Activated CD8-positive, alpha-beta memory T cell treated with anti-CD3 and anti-CD28 coated beads, Interleukin-2, amount 50 U/mL, for 48 hours (primary cell): Measurements from ENCODE around the gene HLA-DQB1.
A peak's percentile ranks its signal among the peaks of the same experiment; 100 is the strongest.
"Not testable (repeated sequence)": the region's sequence is repeated elsewhere in the genome, so short reads cannot be mapped to it uniquely, and the experiment has no call there.

Experiments
- DNase-seq: peaks from one replicate; pipeline ENCODE4 v3.0.0-alpha.2; 2020

HLA-DQB1 gene

DNA sequence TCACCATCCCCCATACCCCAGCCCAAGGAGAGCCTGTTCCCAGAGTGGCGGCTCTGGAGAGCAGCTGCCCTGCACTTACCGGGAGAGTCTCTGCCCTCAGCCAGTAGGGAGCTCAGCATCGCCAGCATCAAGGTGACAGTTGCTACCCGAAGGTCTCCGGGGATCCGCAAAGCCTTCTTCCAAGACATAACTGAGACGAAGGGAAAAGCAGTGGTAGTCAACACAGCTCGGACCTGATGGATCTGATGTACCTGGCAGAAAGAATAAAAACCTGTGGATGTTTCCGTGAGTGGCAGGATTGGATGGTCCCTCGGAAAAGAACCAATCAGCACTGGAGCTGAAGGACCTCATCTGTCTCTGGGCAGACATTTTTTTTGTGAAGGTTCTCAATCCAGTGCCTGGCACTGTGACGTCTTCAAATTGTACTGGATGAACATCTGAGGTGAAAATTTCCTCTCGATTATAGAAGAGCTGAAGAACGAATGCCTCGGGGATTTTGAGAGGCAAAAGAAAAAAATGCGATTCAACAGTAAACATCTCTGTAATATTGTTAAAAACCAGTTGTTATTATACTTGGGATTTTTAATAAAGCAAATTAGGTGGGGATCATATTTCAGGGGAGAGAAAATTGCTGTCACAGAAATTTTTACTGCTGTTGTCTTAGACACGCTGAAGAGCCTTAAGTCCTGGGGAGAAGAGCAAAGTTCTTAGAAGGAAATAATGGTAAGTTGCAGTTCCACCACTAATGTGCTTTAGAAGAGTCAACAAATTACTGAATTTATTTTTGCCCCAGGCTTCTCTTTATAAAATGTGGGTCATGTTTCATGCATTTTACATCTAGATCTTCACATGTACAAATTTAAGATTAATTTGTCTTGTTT lies at the start of gene HLA-DQB1:
Gene HLA-DQB1, minus strand, starts transcription at position 238 of the 881 bp plus-strand sequence. Its CDS starts 50 bp downstream, at position 188.
- peak; percentile 56 for DNase-seq

DNA sequence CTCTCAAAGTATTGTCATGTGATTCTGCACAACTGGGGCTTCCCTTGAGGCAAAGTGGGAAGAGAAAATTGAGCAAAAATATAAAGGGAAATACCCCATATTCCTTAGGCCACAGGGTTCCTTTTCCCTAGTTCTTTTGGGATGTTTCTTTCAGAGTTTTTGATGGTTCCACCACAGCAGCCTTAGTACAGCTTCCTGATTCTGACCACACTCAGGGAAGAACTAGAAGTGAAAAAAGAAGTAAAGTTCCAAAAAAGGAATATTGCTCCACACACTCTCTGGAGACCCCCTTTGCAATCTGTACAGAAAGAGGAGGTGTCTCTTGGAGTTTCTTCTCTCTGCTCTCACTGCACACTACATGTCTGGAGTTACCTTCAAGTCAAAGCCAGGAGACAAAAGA lies 46.8 kb upstream of the HLA-DQB1 start:
- DNase-seq, result no peak

DNA sequence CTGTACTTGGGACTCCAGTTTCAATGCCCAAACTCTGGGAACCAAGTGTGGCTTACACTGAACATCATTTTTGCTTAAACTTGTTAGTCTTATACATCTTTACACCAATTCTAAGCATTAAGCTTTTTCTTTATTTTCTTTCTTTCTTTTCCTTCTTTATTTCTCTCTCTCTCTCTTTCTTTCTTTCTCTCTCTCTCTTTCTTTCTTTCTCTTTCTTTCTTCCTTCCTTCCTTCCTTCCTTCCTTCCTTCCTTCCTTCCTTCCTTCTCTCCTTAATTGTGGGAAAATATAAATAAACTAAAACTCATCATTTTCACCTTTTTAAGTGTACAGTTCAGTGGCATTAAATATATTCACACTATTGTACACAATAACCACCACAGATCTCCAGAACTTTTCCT lies 43.2 kb upstream of the HLA-DQB1 start:
- DNase-seq, result no peak

DNA sequence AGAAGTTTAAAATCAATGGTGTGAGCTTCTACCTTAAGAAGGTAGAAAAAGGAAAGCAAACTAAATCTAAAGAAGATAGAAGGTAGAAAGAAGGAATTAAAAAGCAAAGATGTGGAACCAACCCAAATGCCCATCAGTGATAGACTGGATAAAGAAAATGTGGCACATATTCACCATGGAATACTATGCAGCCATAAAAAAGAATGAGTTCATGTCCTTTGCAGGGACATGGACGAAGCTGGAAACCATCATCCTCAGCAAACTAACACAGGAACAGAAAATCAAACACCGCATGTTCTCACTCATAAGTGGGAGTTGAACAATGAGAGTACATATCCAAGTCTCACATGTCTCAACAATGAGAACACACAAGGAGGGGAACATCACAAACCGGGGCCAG lies 38.7 kb upstream of the HLA-DQB1 start:
- not testable (repeated sequence) for DNase-seq

DNA sequence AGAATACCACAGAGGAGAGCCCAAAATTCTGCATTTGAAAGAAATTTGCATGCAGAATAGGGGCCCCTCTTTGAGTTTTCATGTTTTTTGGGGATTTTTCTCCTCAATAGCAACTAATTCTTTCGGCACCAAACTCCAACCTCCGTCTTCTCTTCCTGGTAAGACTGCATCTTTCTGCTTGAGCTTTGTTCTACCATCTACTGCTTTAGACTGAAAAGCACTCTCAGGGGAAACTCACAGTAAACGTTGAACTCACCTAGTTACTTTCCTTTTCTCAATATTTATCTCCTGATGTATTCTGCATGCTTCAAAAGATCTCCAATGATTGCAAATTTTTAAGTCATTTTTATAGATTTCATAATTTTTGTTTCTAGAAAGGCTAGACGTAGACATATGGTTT lies 36.9 kb upstream of the HLA-DQB1 start:
- no peak for DNase-seq

DNA sequence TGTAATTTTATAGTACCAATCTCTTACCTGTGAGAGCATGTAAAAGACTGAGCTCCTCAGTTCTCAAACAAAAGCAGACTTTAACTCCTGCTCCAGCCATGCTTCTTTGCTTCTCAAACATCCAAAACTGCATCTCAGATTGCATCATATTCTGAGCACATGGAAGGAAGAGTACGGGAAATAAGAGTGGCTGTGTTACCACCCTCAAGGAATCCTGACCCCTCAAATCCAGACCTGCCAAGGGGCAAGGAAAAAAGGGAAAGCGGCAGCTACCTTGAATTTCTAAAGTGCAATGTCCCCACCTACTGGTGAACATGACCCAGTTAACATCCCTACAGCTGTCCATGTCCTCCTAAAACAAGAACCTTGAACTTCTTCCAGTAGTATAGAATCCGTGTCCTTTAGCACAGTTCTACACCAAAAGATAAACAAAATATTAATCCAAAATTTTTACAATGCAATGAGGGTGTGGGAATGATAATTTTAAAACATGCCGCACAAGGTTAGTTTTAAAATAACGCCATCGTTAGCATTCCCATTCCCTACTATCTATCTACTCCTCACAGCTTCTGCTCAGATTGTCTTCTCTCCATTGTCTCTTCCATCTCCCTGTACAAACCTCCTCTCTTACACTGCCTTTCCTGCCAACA lies 34.1 kb upstream of the HLA-DQB1 start:
- DNase-seq, result no peak

DNA sequence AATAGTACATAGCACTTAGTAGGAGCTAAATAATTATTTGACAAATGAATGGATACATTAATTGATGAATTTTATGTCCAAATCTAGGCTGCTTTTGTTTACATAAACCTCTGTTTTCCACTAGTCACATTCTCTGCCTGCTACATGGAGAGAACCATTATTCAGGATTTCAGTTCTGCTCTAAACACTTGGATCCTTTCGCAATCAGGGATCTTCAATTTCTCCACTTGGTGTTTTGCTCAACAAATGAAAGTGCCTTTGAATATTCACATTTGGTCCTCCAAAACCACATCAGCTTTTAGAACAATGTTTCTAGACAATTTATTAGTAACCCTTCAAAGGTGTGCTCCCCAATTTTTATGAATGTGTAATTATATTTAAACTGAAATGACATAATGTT lies 30.6 kb upstream of the HLA-DQB1 start:
- no peak for DNase-seq

DNA sequence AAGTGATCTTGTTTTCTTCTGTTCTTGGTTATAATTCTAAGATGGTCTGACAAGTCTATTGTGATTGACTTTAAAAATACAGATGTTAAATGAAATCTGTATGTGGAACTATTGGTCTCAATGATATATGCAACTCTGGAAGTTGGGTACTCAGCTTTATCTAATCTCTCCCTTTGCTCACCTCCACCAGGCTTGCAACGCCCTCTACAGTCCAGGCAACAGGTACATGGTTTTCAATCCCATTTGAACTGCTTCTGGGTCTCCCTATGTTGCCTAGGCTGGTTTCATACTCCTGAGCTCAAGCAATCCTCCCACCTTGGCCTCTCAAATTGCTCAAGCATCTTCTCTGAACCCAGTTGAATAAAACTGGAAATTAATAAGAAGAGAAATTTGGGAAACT lies 25.6 kb upstream of the HLA-DQB1 start:
- no peak for DNase-seq

DNA sequence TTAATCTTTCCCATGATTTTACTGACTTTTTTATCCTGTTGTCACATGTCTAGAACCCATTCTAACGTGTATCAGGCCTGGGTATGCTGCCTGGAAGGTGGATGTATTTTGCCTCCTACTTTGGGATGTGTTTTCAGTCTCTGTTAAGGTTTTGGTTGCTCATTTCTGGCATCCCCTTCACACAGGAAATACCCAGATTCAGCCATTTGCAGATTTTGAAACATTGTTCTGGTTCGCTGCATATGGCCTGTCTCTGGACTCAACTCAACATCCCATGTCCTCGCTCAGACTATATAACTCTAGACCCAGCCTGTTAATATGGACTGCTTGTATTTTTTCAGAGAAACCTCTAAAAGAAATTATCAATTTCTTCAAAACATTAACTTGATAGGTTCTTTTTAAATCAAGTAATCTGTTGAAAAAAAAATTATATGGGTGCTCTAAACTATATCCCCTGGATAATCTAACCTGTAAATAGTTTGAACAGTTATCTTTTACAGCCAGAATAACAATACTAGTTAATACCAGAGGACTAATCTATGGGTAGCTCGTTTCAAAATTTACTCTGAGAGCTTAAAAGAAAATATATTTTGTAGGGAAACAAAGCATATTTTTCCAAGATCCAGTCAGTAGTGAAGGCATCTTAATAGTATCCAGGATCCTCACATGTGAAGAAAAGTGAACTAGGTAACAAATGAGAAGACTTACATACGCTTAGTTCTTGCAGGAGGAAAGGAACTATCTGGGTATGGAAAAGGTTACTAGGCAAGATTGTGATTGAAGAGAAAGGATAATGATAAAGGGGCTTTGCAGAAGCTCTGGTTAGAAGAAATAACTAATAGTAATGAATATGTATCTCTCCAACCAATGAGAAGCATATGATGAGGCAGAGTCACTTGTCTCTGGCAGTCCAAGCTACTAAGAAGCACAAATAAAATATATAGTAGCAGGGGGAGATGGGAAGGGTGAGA lies 23.4 kb upstream of the HLA-DQB1 start:
- DNase-seq, result no peak

DNA sequence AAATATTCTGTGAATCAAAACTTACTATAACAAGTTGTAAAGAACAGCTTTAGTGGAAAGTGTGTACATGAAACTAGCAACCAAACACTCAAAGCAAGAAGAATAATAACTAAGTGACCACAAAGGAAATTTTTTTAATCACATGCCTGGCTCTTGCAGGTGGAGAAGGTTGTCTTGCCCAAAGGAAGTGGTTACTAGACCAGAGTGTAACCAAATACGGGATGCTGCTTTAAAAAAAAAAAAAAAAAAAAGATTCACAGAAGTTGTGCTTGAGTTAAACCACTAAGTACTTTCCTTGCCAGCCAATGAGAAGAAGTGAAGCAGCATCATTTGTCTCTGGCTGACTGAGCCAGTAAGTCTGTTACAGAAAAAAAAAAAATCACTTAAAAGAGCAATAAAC lies 19.1 kb upstream of the HLA-DQB1 start:
- no peak for DNase-seq

DNA sequence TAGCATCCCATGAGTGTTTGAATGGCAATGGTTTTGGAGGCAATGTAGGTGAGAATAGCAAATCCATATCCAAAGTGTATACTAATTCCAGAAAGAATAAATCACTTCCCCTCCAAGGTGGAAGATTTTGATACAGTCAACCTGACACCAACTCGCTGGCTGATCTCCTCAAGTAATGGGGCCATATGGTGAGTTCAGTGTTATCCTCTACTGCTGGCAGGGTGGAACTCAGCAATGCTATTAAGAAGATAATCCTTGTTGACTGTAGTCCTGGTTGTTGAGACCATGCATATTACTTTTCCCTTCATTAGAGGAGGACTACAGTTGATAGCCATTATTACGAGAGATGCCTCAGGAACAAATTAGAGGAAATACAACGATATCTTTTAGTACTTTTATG lies 17.8 kb upstream of the HLA-DQB1 start:
- no peak for DNase-seq

DNA sequence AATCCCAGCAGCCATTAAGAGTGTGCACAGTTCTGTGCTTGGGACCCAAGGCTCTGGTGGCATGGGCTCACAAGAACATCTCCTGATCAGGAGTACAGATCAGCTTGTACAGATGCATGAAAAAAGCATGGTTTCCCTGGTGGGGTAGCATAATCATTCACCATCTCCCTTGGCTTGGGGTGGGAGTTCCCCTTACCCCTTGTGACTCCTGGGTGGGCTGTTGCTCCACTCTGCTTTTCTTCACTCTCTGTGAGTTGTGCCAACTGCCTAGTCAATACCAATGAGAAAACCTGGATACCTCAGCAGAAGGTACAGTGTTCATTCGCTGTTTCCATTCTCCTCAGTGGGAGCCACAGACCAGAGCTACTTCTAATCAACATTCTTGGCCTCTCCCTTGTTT lies 13.6 kb upstream of the HLA-DQB1 start:
- DNase-seq, result no peak

DNA sequence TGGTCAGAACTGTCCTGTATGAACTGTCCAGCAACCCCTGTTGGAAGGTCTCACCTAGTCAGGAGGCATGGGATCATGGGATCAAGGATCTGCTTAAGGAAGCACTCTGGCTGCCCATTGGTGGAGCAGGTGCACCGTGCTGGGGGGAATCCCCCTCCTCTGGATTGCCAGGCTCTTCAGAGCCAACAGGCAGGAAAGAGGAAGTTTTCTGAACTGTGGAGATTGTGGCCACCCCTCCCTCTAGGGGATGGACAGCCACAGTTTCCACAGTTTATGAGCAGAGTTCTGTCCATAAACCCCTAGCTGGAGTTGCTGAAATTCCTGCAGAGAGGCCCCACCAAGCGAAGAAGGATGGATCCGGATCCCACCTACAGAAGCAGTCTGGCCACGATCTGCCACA lies 13.0 kb upstream of the HLA-DQB1 start:
- no peak for DNase-seq

DNA sequence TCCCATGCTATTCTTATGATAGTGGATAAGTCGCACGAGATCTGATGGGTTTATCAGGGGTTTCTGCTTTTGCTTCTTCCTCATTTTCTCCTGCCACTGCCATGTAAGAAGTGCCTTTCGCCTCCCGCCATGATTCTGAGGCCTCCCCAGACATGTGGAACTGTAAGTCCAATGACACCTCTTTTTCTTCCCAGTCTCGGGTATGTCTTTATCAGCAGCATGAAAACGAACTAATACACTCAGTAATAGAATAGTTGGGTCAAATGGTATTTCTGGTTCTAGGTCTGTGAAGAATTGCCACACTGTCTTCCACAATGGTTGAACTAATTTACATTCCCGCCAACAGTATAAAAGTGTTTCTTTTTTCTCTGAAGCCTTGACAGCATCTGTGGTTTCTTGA lies 7.7 kb upstream of the HLA-DQB1 start:
- not testable (repeated sequence) for DNase-seq

DNA sequence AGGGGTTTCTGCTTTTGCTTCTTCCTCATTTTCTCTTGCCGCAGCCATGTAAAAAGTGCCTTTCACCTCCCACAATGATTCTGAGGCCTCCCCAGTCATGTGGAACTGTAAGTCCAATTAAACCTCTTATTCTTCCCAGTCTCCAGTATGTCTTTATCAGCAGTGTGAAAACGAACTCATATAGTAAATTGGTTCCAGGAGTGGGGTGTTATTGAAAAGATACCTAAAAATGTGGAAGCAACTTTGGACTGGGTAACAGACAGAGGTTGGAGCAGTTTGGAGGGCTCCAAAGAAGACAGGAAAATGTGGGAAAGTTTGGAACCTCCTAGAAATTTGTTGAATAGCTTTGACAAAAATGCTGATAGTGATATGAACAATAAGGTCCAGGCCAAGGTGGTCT lies 5.5 kb upstream of the HLA-DQB1 start:
- DNase-seq, result not testable (repeated sequence)

DNA sequence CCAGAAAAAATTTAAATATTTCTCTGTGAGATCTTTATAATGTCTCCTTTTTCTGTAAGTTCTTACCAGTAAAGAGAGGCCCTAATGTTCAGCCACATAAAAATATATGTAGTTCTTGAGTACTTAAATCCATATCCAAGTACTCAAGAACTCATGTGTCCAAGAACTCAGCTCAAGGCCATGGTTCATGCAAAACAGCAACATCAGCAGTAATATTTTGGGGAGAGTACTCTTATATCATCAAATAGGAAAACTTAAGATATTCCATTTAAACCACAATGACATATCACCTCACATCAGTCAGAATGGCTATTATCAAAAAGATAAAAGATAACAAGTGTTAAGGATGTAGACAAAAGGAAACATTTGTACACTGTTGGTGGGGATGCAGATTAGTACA lies 3.4 kb upstream of the HLA-DQB1 start:
- no peak for DNase-seq

DNA sequence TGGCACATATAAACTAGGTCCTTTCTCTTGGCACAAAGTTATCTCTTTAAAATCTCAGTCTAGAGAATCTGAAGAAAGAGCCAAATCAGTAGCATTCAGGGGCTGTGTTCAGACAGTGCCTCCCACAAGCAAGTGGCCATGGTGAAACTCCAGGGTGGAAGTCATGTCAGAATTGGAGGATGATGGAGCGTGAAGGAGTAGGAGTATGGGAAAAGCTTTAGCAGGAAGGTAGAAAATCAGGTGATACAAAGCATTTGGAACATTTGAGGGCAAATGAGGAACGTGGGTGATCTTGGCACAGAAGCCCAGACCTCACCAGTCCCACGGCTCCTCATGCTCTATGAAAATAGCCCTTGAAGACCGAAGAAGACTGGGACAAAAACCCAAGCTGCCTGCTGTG lies 2.8 kb upstream of the HLA-DQB1 start:
- no peak for DNase-seq

DNA sequence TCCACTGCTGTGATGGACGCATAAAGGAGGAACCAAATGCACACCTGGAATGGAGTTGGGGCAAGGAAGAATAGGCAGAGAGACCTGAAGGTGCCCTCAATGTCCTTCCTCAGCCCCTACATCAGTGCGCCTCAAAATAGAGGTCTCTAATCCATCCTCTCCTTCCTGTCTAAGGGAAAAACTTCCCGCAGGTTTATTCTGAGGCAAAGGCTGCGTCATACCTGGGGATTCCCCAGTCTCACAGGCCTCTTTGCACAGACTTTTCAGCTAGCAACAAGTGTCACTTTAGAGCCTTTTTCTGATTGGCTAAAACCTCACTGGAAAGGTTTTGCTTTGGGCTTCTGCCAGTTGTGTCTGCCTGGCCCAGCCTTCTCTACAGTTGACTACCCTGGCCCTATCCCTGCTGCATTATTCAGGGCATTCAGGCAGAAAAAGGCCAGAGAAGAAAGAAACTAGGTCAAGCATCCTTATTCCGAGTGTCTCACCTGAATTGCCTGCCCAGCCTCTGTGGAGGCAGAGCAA lies 1.8 kb upstream of the HLA-DQB1 start:
- DNase-seq, result no peak

DNA sequence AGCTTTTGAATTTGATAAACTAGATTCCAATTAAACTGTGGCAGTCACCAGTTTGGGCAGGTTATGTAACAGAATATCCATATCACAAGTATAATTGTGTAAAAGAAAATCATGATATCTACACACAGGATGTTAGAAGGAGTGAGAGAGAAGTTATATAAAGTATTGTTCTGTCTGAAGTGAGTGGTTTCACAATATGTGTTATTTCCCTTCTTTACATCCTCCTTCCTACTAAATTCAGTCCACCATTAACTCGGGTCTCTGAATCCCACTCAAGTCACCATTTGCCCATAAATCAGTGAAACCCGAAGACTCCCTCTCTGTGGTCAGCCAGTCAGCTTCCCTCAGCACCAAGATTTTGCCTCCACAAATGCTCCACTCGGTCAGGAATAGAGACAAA lies 796 bp downstream of the HLA-DQB1 start:
- no peak for DNase-seq

DNA sequence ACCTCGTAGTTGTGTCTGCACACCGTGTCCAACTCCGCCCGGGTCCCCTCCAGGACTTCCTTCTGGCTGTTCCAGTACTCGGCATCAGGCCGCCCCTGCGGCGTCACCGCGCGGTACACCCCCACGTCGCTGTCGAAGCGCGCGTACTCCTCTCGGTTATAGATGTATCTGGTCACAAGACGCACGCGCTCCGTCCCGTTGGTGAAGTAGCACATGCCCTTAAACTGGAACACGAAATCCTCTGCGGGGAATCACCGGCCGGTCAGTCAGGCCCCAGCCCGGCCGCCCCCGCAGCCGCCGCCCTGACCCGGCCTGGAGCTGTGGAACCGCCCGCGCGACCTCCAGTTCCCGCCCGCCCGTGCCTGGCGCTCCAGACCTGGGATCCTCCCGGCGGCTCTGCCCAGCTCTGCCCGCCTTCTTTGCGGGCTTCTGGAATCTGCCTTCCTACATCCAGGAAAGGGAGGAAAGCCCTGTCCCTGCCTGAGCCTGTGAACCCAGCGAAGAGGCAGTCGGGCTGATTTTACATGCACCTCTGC lies 1.6 kb downstream of the HLA-DQB1 start:
- peak; percentile 66 for DNase-seq

DNA sequence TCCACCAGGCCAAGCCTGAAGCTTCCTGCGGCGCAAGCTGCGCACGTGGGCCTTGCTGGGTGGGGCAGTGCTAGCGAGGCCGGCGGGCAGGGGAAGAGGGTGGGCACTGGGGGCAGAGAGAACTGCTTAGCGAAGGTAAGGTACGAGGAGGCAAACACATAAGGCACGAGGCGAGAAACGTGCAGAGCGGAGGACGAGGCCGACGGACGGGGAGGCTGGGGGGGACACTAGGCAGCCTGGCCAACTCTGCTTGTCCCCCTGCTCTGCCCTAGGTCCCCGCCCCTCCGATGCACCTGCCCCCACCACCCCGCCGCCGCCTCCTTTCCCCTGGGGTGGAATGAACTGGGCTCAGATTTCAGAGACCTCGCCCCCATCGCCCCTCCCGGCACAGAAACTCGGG lies 2.1 kb downstream of the HLA-DQB1 start:
- DNase-seq, result no peak

DNA sequence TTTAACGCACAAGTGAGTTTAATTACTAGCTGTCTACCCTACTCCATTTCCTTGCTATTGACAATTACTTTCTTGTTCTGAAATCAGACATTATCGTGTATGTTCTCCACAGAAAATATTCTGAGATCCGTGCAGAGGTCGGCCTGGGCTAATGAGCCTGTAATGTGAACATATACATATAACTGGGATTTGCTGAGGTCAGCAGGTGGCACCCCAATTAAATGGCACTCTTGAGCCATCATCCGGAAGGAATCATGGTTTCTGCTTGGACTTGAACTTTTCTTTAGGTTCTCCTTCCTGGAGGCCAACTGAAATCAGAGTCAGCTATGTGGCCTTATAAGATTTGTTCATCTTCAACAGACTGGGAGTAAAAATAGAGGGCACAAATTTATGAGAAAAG lies 3.6 kb downstream of the HLA-DQB1 start:
- DNase-seq, result no peak

DNA sequence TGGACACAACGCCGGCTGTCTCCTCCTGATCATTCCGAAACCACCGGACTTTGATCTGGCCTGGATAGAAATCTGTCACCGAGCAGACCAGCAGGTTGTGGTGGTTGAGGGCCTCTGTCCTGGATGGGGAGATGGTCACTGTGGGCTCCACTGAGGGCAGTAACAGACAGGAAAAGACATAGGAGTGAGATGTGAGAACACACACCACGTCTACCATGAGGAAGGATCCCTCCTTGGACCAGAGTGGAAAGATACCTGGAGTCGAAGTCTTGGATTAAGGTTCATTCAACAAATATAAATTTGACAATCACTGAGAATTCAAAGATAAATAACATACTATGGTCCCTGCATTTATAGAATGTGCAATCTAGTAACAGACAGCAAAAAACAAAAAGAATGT lies 4.4 kb downstream of the HLA-DQB1 start:
- no peak for DNase-seq
